H1 (cell line): ENCODE results near the gene TATDN2. TPM values are rescaled to one million over a fixed set of nuclear protein-coding genes. Genes with fewer than 3 reads are reported as not detected.
A peak's percentile ranks its signal among the peaks of the same experiment; 100 is the strongest.

Experiments used
- CTCF ChIA-PET: fragments of 300-600 bp; sonication (Branson Sonifier 250); formaldehyde crosslinking; loops from one replicate; lab custom pipeline; 2021; ENCODE audit not compliant: partially characterized antibody; lab: Charles Lee
- POLR2A ChIA-PET: fragments of 300-600 bp; sonication (Branson Sonifier 250); formaldehyde crosslinking; loops from one replicate; lab custom pipeline; 2021; ENCODE audit warnings: inconsistent platforms; ENCODE audit not compliant: partially characterized antibody; lab: Charles Lee
- DNase-seq, 2 experiments: peaks; one replicate each; pipeline versions ENCODE4 v3.0.0 to v3.0.0-alpha.2; 2010 to 2022; ENCODE audit warnings: low spot score in 2 of 2, low read depth in 1 of 2, mixed read lengths in 1 of 2
- FAIRE-seq: peaks from 2 replicates; lab custom pipeline; 2011; peaks lifted over from hg19 to GRCh38; lab: Jason Lieb, UNC
- H2AFZ ChIP-seq: 2 replicates; pipeline ENCODE4 v1.8.1; 2012; ENCODE audit warnings: low read length, inconsistent platforms
- H2AK5ac ChIP-seq: 2 replicates; pipeline ENCODE4 v1.6.1; 2013; ENCODE audit warnings: low read depth, low read length
- H2BK120ac ChIP-seq: replicated peaks from 2 replicates; pipeline ENCODE3; 2013; ENCODE audit warnings: low read depth, low read length, inconsistent platforms
- H2BK12ac ChIP-seq: 2 replicates; pipeline ENCODE4 v1.6.1; 2013; ENCODE audit warnings: low read depth, low read length
- H2BK15ac ChIP-seq: 2 replicates; pipeline ENCODE4 v1.6.1; 2013; ENCODE audit warnings: low read length
- H2BK20ac ChIP-seq: 2 replicates; pipeline ENCODE4 v1.6.1; 2013; ENCODE audit warnings: low read length
- H2BK5ac ChIP-seq: 2 replicates; pipeline ENCODE4 v1.6.1; 2013; ENCODE audit warnings: low read depth, low read length
- H3K14ac ChIP-seq: 2 replicates; pipeline ENCODE4 v1.6.1; 2013; ENCODE audit warnings: inconsistent platforms; ENCODE audit not compliant: insufficient read length
- H3K18ac ChIP-seq: 2 replicates; pipeline ENCODE4 v1.6.1; 2013; ENCODE audit warnings: low read length; ENCODE audit errors: extremely low read depth
- H3K23ac ChIP-seq: 2 replicates; pipeline ENCODE4 v1.6.1; 2013; ENCODE audit warnings: inconsistent platforms; ENCODE audit not compliant: insufficient read length
- H3K23me2 ChIP-seq: 2 replicates; pipeline ENCODE4 v1.6.1; 2013; ENCODE audit warnings: low read depth, low read length
- H3K27ac ChIP-seq: 2 replicates; pipeline ENCODE4 v1.6.1; 2011; ENCODE audit warnings: low read depth, low read length, inconsistent platforms
- H3K27me3 ChIP-seq, 4 experiments: replicated peaks in 1 of 4; 1 replicate in 1 of 4; 2 replicates in 3 of 4; pipeline versions ENCODE4 v1.6.1 to v1.8.1; 2011 to 2013; ENCODE audit warnings: low read length in 3 of 4, mild to moderate bottlenecking in 3 of 4, inconsistent platforms in 2 of 4, mixed read lengths in 2 of 4, moderate library complexity in 1 of 4; ENCODE audit not compliant: control insufficient read depth in 3 of 4, insufficient read depth in 3 of 4; ENCODE audit errors: extremely low read depth in 1 of 4
- H3K36me3 ChIP-seq, 4 experiments: 2 replicates each; pipeline versions ENCODE4 v1.6.1 to v1.8.1; 2011 to 2013; ENCODE audit warnings: mild to moderate bottlenecking in 4 of 4, low read length in 3 of 4, moderate library complexity in 2 of 4, control low read depth in 1 of 4, inconsistent platforms in 1 of 4; ENCODE audit not compliant: insufficient read depth in 4 of 4, control insufficient read depth in 2 of 4
- H3K4ac ChIP-seq: replicated peaks from 2 replicates; pipeline ENCODE3; 2013; ENCODE audit warnings: low read length, low read depth, mixed read lengths, inconsistent platforms; ENCODE audit not compliant: insufficient read length
- H3K4me1 ChIP-seq, 4 experiments: replicated peaks in 1 of 4; 1 replicate in 1 of 4; 2 replicates in 3 of 4; pipeline versions ENCODE4 v1.6.1 to v1.8.1; 2011 to 2013; ENCODE audit warnings: low read length in 3 of 4, inconsistent platforms in 2 of 4, mixed read lengths in 1 of 4; ENCODE audit not compliant: insufficient read depth in 4 of 4, control insufficient read depth in 3 of 4
- H3K4me2 ChIP-seq, 2 experiments: 2 replicates each; pipeline versions ENCODE4 v1.6.1 to v1.8.1; 2011 to 2013; ENCODE audit warnings: low read depth in 2 of 2, low read length in 2 of 2, control low read depth in 1 of 2, inconsistent platforms in 1 of 2, mild to moderate bottlenecking in 1 of 2; ENCODE audit not compliant: insufficient read depth in 1 of 2
- H3K4me3 ChIP-seq, 4 experiments: fragments of 200-600, 300-600 bp in 1 of 4; sonication (generic), shearing (Covaris generic), sonication (Bioruptor Twin) in 1 of 4; 2 replicates each; pipeline versions ENCODE4 v1.5.1 to v1.8.1; 2011 to 2016; ENCODE audit warnings: low read length in 4 of 4, low read depth in 3 of 4, control low read depth in 2 of 4, inconsistent platforms in 2 of 4, mild to moderate bottlenecking in 2 of 4, mixed read lengths in 1 of 4, moderate library complexity in 1 of 4; ENCODE audit not compliant: insufficient read depth in 2 of 4; ENCODE audit errors: extremely low read depth in 1 of 4
- H3K56ac ChIP-seq: replicated peaks from 2 replicates; pipeline ENCODE3; 2013; ENCODE audit warnings: low read depth, mild to moderate bottlenecking, mixed read lengths, low read length, inconsistent platforms; ENCODE audit not compliant: insufficient read length
- H3K79me1 ChIP-seq: 2 replicates; pipeline ENCODE4 v1.6.1; 2013; ENCODE audit warnings: low read depth, low read length, control low read depth
- H3K79me2 ChIP-seq, 2 experiments: 2 replicates each; pipeline versions ENCODE4 v1.6.1 to v1.8.1; 2012 to 2013; ENCODE audit warnings: low read length in 2 of 2, mild to moderate bottlenecking in 2 of 2, inconsistent platforms in 1 of 2; ENCODE audit not compliant: insufficient read depth in 2 of 2, control insufficient read depth in 1 of 2
- H3K9ac ChIP-seq, 4 experiments: replicated peaks in 1 of 4; 1 replicate in 1 of 4; 2 replicates in 3 of 4; pipeline versions ENCODE4 v1.6.1 to v1.8.1; 2011 to 2013; ENCODE audit warnings: low read depth in 3 of 4, low read length in 3 of 4, control low read depth in 2 of 4, mild to moderate bottlenecking in 2 of 4, moderate library complexity in 2 of 4, inconsistent platforms in 1 of 4; ENCODE audit errors: extremely low read depth in 1 of 4
- H3K9me3 ChIP-seq, 2 experiments: 2 replicates each; pipeline versions ENCODE4 v1.6.1 to v1.8.1; 2012 to 2013; ENCODE audit warnings: mild to moderate bottlenecking in 2 of 2, moderate library complexity in 2 of 2, control low read depth in 1 of 2, inconsistent platforms in 1 of 2, low read depth in 1 of 2, low read length in 1 of 2, mixed read lengths in 1 of 2; ENCODE audit not compliant: insufficient read depth in 2 of 2
- H4K20me1 ChIP-seq, 2 experiments: replicated peaks in 1 of 2; 2 replicates each; pipeline versions ENCODE3 to v1.8.1; 2011 to 2013; ENCODE audit warnings: inconsistent platforms in 2 of 2, low read length in 2 of 2, mild to moderate bottlenecking in 1 of 2; ENCODE audit not compliant: insufficient read depth in 2 of 2, control insufficient read depth in 1 of 2
- H4K5ac ChIP-seq: 2 replicates; pipeline ENCODE4 v1.6.1; 2013; ENCODE audit warnings: low read length, low read depth, mixed read lengths, inconsistent platforms; ENCODE audit not compliant: insufficient read length
- H4K8ac ChIP-seq: 2 replicates; pipeline ENCODE4 v1.8.0; 2013; ENCODE audit warnings: mild to moderate bottlenecking, moderate library complexity, low read length, inconsistent platforms; ENCODE audit not compliant: insufficient read depth; ENCODE audit errors: extremely low read depth
- H4K91ac ChIP-seq: replicated peaks from 2 replicates; pipeline ENCODE3; 2013; ENCODE audit warnings: low read length, mixed read lengths, inconsistent platforms; ENCODE audit not compliant: insufficient read length
- BRCA1 ChIP-seq: IDR thresholded peaks from 2 replicates; pipeline ENCODE4 v1.6.1; 2012; ENCODE audit warnings: low read depth, low read length, improper control_type of control experiment
- CEBPB ChIP-seq: IDR thresholded peaks from 2 replicates; pipeline ENCODE4 v1.6.1; 2012; ENCODE audit warnings: low read depth, low read length
- CHD2 ChIP-seq: IDR thresholded peaks from 2 replicates; pipeline ENCODE4 v1.6.1; 2012; ENCODE audit warnings: low read length, improper control_type of control experiment
- CTCF ChIP-seq, 3 experiments: IDR thresholded peaks; 1 replicate in 2 of 3; 2 replicates in 1 of 3; pipeline versions ENCODE4 v1.5.1 to v1.6.1; 2011; ENCODE audit warnings: low read length in 3 of 3, mild to moderate bottlenecking in 3 of 3, inconsistent platforms in 2 of 3, low read depth in 1 of 3, moderate library complexity in 1 of 3; ENCODE audit not compliant: insufficient read depth in 1 of 3; ENCODE audit errors: control extremely low read depth in 1 of 3
- PHF8 ChIP-seq: fragments of 200-600 bp; sonication (generic); conservative IDR thresholded peaks from 2 replicates; pipeline ENCODE4 v1.7.1; 2012; ENCODE audit warnings: low read depth, mild to moderate bottlenecking, inconsistent platforms, low read length, moderate library complexity
- POLR2AphosphoS5 ChIP-seq: IDR thresholded peaks from 2 replicates; pipeline ENCODE4 v1.6.1; 2011; ENCODE audit warnings: low read depth, low read length
- RFX5 ChIP-seq: IDR thresholded peaks from 2 replicates; pipeline ENCODE4 v1.6.1; 2011; ENCODE audit warnings: low read depth, low read length, improper control_type of control experiment, borderline replicate concordance
- SAP30 ChIP-seq: fragments of 300-600 bp; sonication (generic); IDR thresholded peaks from 2 replicates; pipeline ENCODE4 v1.7.1; 2012; ENCODE audit warnings: low read length, moderate library complexity, mild to moderate bottlenecking, inconsistent platforms; ENCODE audit not compliant: insufficient read depth, insufficient replicate concordance
- SIN3A ChIP-seq, 2 experiments: IDR thresholded peaks in 1 of 2; conservative IDR thresholded peaks in 1 of 2; 2 replicates each; pipeline ENCODE4 v1.6.1; 2011 to 2012; ENCODE audit warnings: low read length in 2 of 2, improper control_type of control experiment in 1 of 2, low read depth in 1 of 2, mild to moderate bottlenecking in 1 of 2
- SIRT6 ChIP-seq: IDR thresholded peaks from one replicate; pipeline ENCODE4 v1.7.1; 2012; ENCODE audit warnings: low read length, inconsistent platforms
- SP4 ChIP-seq: IDR thresholded peaks from 2 replicates; pipeline ENCODE4 v1.6.1; 2012; ENCODE audit warnings: low read length, inconsistent platforms
- WGBS, 2 experiments: shearing (Covaris generic) in 1 of 2; methylation state at CpG; one replicate each; pipeline versions ENCODE4 v1.1.6 to v1.1.7; 2013 to 2015; ENCODE audit warnings: low lambda C conversion rate in 2 of 2, mixed read lengths in 2 of 2, inconsistent platforms in 1 of 2, low coverage in 1 of 2, missing lambda C conversion rate in 1 of 2; ENCODE audit not compliant: insufficient replicate concordance in 2 of 2, insufficient coverage in 1 of 2, insufficient read length in 1 of 2; ENCODE audit errors: extremely low coverage in 1 of 2, missing lambda C conversion rate in 1 of 2; 5-methylcytosine and 5-hydroxymethylcytosine counted together
- polyA plus RNA-seq, 7 experiments: library from polyadenylated mRNA; depleted of rRNA in 3 of 7; stranded (reverse) in 5 of 7; unstranded in 2 of 7; fragments of >200 nt in 5 of 7; fragments of 200-250 nt in 2 of 7; gene quantifications; 1 replicate in 5 of 7; 2 replicates in 1 of 7; 4 replicates in 1 of 7; pipeline versions ENCODE4 v1.2.1 to v1.2.3, GENCODE V29; 2011 to 2013; ENCODE audit warnings: missing spikeins in 2 of 7, mixed read lengths in 2 of 7
- total RNA-seq: library from RNA; stranded (reverse); fragmentation: NEBNext Ultra II Directional; extraction: Animal tissue kit (Norgen Biotek cat#: 25700); gene quantifications from 2 replicates; pipeline ENCODE4 v1.2.1, GENCODE V29; 2021

The TATDN2 gene
- total and polyA plus RNA-seq, 2 of the 8 experiments (the other 6 are each of a cell fraction or from before 2014, with no cell fraction given), result 12.1 to 34.8 TPM

DNA sequence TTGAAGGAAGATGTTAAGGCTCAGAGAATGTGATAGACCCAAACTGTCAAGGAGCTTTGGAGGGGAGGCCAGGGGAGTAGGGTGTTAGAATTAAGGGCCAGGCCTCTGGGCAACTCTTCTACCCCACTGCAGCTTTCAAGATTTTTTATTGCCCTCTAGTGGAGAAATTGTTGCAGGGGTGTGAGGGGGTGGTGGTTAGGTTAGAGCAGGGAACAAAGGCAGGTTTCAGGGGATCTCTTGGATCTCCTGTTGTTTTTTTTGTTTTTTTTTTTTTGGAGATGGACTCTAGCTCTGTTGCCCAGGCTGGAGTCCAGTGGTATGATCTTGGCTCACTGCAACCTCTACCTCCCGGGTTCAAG, 74.1 kb downstream of the TATDN2 start:
- H3K9ac ChIP-seq, result no peak overlapping the region
- no peak overlapping the region for H2AK5ac ChIP-seq
- no peak overlapping the region for H3K4me3 ChIP-seq
- H2BK5ac ChIP-seq, result no peak overlapping the region
- no peak overlapping the region for H3K56ac ChIP-seq
- H3K79me1 ChIP-seq, result peaks cover 4% of the 10 kb centered on the region; the same call in 1 of the 2 replicates
- H2BK120ac ChIP-seq, result no peak overlapping the region
- no peak overlapping the region for H3K4ac ChIP-seq
- H3K23ac ChIP-seq, result no peak overlapping the region
- H2AFZ ChIP-seq, result no peak overlapping the region
- no peak overlapping the region for H2BK20ac ChIP-seq
- H3K4me1 ChIP-seq, result peaks cover 0 to 4% (median 3%) of the 10 kb centered on the region in 4 experiments; a peak in 5 of 7 replicates
- WGBS, 2 experiments, result 78% methylated on average over 1 of the region's 1 CpG; no CpG with 5 or more reads in 1 of the 2 experiments
- FAIRE-seq, result peak; percentile 7
- H4K8ac ChIP-seq, result 0 out of 2 replicates have a peak overlapping the region, but pooled peaks have one; percentile 19
- peaks cover 3 to 4% of the 10 kb centered on the region in 2 experiments for H4K20me1 ChIP-seq
- DNase-seq, result no peak
- H3K4me2 ChIP-seq, result no peak overlapping the region
- H3K9me3 ChIP-seq, result no peaks in the 10 kb centered on the region
- H3K27me3 ChIP-seq, result peaks cover 0 to 4% (median 0%) of the 10 kb centered on the region in 4 experiments; a peak in 2 of 7 replicates
- CTCF ChIA-PET, result interaction anchor here (0.9 to 2.6 kb wide), 17 partner anchors 8 to 563 kb away, joined by 3 to 12 read pairs (median 3); no protein-coding TSS in a partner anchor
- POLR2A ChIA-PET, result interaction anchor here (1.2 to 2.1 kb wide), 2 partner anchors 74 to 180 kb away, joined by 3 to 6 read pairs; partner anchors contain the start of genes TATDN2 and VHL
- no peak overlapping the region for H3K27ac ChIP-seq
- H3K18ac ChIP-seq, result no peak overlapping the region
- H3K14ac ChIP-seq, result no peak overlapping the region
- peaks cover 7% of the 10 kb centered on the region; the same call in 1 of the 2 replicates for H3K23me2 ChIP-seq
- H3K79me2 ChIP-seq, result peaks cover 11 to 25% of the 10 kb centered on the region in 2 experiments
- H4K91ac ChIP-seq, result no peak overlapping the region
- H2BK12ac ChIP-seq, result 0 out of 2 replicates have a peak overlapping the region, but pooled peaks have one; percentile 29
- peak overlapping the region; percentile 36; the same call in 1 of the 2 replicates for H2BK15ac ChIP-seq
- H3K36me3 ChIP-seq, result peaks cover 6 to 15% (median 14%) of the 10 kb centered on the region in 4 experiments
- no peak overlapping the region for H4K5ac ChIP-seq
- no peak for TF ChIP-seq SIRT6
- no peak for TF ChIP-seq CHD2
- no peak for TF ChIP-seq CEBPB
- no peak for TF ChIP-seq PHF8
- TF ChIP-seq SAP30, result no peak
- TF ChIP-seq POLR2AphosphoS5, result no peak
- no peak for TF ChIP-seq SP4
- TF ChIP-seq SIN3A (conservative IDR thresholded peaks at IDR 0.05 in 1 of 2, IDR thresholded peaks at IDR 0.05 in 1 of 2; ENCODE audit: low read depth in 1 of 2, low read length in 2 of 2), result no peak
- TF ChIP-seq BRCA1, result no peak
- TF ChIP-seq CTCF (IDR thresholded peaks at IDR 0.05; ENCODE audit: control extremely low read depth in 1 of 3, insufficient read depth in 1 of 3, low read depth in 1 of 3, low read length in 3 of 3), result peak in 2 of 3 experiments; percentile 48 to 57; a peak in 3 of 4 replicates
- TF ChIP-seq RFX5, result no peak
